DMS53 treated with DMSO at 0.1 percent for 48 hours (cell line): ENCODE data around the gene LRRC7.

ENCODE experiments used
- DNase-seq: peaks from one replicate; lab custom pipeline; 2025; ENCODE audit not compliant: unreplicated experiment; lab: John Stamatoyannopoulos, UW

Gene LRRC7

DNA sequence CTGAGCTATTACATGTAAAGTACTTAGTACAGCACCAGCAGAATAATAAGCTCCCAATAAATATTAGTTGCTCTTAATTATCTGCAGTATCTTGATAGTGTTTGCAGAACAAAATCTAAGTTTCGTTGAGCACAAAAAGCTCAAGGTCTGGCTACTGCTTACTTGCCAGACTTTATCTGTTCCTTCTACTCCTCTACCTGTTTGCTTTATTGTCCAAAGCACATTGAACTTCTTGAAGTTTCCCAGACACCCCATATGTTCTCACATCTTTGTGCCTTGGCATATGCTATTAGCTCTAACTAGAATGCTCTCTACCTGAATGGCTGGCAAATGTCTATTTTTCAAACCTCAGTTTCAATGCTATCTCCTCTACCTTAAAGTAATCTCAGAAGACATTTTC lies 582.7 kb downstream of the LRRC7 start:
- no peak for DNase-seq

GRCh38 chr1:70153739-70154138 lies 586.0 kb downstream of the LRRC7 start:
- DNase-seq, result no peak

DNA sequence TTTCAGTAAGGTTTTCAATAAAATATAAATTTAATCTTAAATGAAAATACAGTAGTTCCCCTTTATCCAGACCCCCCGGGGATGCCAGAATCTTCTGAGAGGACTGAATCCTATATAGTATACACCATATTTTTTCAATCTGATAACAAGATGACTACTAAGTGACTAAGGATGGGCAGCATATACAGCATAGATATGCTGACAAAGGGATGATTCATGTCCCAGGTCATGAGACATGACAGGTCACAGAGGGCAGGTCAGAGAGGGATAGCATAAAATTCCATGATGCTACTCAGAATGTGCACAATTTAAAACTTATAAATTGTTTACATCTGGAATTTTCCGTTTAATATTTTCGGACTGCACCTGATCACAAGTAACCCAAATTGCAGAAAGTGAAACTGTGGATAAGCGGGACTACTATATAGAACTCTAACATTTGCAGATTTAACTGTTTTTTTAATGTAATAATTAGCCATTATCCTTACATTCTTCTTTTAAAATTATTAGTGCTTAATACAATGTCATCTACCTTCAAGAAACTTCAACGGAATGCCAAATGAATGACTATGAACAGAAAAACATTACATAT lies 588.9 kb downstream of the LRRC7 start:
- DNase-seq, result no peak

DNA sequence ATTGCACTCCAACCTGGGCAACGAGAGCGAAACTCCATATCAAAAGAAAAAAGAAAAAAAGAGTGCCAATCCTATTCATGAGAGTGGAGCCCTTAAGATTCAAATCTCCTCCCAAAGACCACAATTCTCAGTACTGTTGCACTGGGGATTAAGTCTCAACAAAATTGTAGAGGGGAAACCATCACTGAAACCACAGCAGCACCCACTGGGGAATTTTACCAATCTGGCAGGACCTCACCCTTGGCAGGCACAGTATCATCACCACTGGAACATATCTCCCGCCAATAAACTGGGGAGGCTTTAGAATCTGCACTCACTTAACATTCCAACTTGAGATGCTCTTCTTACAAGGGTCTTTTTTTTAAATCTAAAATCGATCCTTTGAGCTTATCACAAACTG lies 596.6 kb downstream of the LRRC7 start:
- no peak for DNase-seq

- no peak for DNase-seq
These were observed 600.6 kb downstream of the LRRC7 start for GRCh38 chr1:70168283-70168682.

- no peak for DNase-seq
These were observed 601.5 kb downstream of the LRRC7 start for GRCh38 chr1:70169018-70169839.

GRCh38 chr1:70171512-70171911 lies 603.8 kb downstream of the LRRC7 start:
- no peak for DNase-seq
